Gastroesophageal sphincter (tissue), 3 donors: ENCODE data around the gene MESD.

ENCODE experiments used
- CTCF ChIP-seq, 4 experiments: fragments of 200-600 bp in 2 of 4; fragments of 450-650 bp in 2 of 4; sonication (generic) in 1 of 4; IDR thresholded peaks; one replicate each; pipeline ENCODE4 v1.5.1; 2017 to 2019; ENCODE audit warnings: antibody characterized with exemption in 4 of 4, mild to moderate bottlenecking in 2 of 4, moderate library complexity in 2 of 4
- EP300 ChIP-seq: sonication (generic); formaldehyde crosslinking; IDR thresholded peaks from one replicate; pipeline ENCODE4 v1.6.1; 2017; ENCODE audit warnings: antibody characterized with exemption, mild to moderate bottlenecking
- POLR2A ChIP-seq, 2 donors: fragments of 450-650 bp; IDR thresholded peaks; one replicate each; pipeline ENCODE4 v1.6.1; 2017; ENCODE audit warnings: antibody characterized with exemption in 2 of 2, mild to moderate bottlenecking in 2 of 2, moderate library complexity in 1 of 2
- POLR2AphosphoS5 ChIP-seq: sonication (generic); formaldehyde crosslinking; IDR thresholded peaks from one replicate; pipeline ENCODE4 v1.6.1; 2017; ENCODE audit warnings: antibody characterized with exemption

DNA sequence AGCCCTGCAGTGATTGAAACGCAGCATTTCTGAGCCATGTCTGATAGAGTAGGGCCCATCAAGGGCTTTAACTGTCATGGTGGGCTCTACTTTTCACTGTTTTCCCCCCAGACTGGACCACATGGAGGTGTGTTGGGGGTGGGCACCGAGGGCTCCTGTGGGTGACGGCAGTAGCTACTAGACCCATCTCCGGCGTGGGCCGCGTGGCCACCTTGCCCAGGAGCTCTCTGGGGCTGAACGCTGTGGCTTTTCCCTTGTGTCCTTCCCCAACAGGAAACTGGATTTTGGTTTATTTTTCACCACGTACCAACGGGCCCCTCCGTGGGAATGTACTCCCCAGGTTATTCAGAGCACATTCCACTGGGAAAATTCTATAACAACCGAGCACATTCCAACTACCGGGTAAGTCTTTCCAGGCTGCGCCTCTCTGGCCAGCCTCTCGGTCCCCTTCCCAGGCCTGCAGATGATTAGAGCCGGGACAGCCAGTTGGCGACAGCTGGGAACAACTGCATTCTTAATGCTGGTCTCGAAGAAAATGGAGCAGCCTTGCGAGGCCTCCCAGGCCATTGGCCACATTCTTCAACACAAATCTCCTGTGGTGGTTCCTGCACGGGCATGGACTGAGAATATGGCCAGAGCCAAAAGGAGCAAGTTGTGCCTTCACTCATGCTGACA, 67.7 kb downstream of the MESD start:
- TF ChIP-seq CTCF (IDR thresholded peaks at IDR 0.05) (no peak), POLR2AphosphoS5 (no peak), POLR2A (IDR thresholded peaks at IDR 0.05) (no peak), EP300 (no peak)
